GM19324 (cell line): Measurements from ENCODE around the gene HRH3.

Experiments
- ATAC-seq: cut with Tn5 transposase; IDR thresholded peaks from one replicate; pipeline ENCODE4 v1.9.1; 2021; ENCODE audit warnings: mild to moderate bottlenecking, moderate library complexity; ENCODE audit not compliant: unreplicated experiment, low FRiP score

HRH3 gene

GRCh38 chr20:62182469-62183425, 37.3 kb downstream of the HRH3 start, which contains the start of gene MTG2:
TSS of gene MTG2 (plus strand) at chr20:62183028. CDS start at chr20:62193421, 10,393 bp downstream.
- ATAC-seq: peak; percentile 95

- no peak for ATAC-seq
Observed at GRCh38 chr20:62181808-62182207, 38.3 kb downstream of the HRH3 start.

- no peak for ATAC-seq
Observed at GRCh38 chr20:62179162-62179504, 40.9 kb downstream of the HRH3 start.

GRCh38 chr20:62178316-62179161, 41.5 kb downstream of the HRH3 start:
- no peak for ATAC-seq

- no peak for ATAC-seq
Observed at GRCh38 chr20:62177307-62177706, 42.8 kb downstream of the HRH3 start.

GRCh38 chr20:62176866-62177265, 43.2 kb downstream of the HRH3 start:
- ATAC-seq: no peak

GRCh38 chr20:62175711-62176110, 44.4 kb downstream of the HRH3 start:
- ATAC-seq: no peak

GRCh38 chr20:62174870-62175624, 45.0 kb downstream of the HRH3 start:
- no peak for ATAC-seq

- no peak for ATAC-seq
Observed at GRCh38 chr20:62174021-62174804, 45.9 kb downstream of the HRH3 start.

- ATAC-seq: no peak
Observed at GRCh38 chr20:62172666-62173065, 47.4 kb downstream of the HRH3 start.

GRCh38 chr20:62171245-62171644, 48.8 kb downstream of the HRH3 start:
- no peak for ATAC-seq

- ATAC-seq: no peak
Observed at GRCh38 chr20:62170536-62170935, 49.5 kb downstream of the HRH3 start.

- ATAC-seq: no peak
Observed at GRCh38 chr20:62168890-62169435, 51.1 kb downstream of the HRH3 start.

- no peak for ATAC-seq
Observed at GRCh38 chr20:62168061-62168460, 52.0 kb downstream of the HRH3 start.

- ATAC-seq: no peak
Observed at GRCh38 chr20:62167474-62167873, 52.6 kb downstream of the HRH3 start.

GRCh38 chr20:62165762-62166399, 54.2 kb downstream of the HRH3 start:
- no peak for ATAC-seq
